Dermis microvascular lymphatic vessel endothelial cell (primary cell): Measurements from ENCODE around the gene SLC16A3. TPM values are rescaled to one million over a fixed set of nuclear protein-coding genes. Genes with fewer than 3 reads are reported as not detected.

Experiments used
- DNase-seq, 2 donors: peaks; one replicate each; pipeline versions ENCODE4 v3.0.0 to v3.0.0-alpha.2; 2010; ENCODE audit warnings: low read depth in 2 of 2
- total RNA-seq: library from RNA; depleted of rRNA; stranded (reverse); fragments of >200 nt; gene quantifications from 2 replicates; pipeline ENCODE4 v1.2.1, GENCODE V29; 2014

The SLC16A3 gene
- total RNA-seq, 1 donor from 2014 or later: 62.3 TPM

- peak in 1 of 2 donors; percentile 58 for DNase-seq
These were observed 7.5 kb downstream of the SLC16A3 start for GRCh38 chr17:82236142-82236971.

GRCh38 chr17:82237083-82237745, 8.4 kb downstream of the SLC16A3 start:
- no peak for DNase-seq

- no peak for DNase-seq
These were observed 9.1 kb downstream of the SLC16A3 start for GRCh38 chr17:82237746-82238471.

GRCh38 chr17:82238472-82239201, 9.8 kb downstream of the SLC16A3 start:
- no peak for DNase-seq

GRCh38 chr17:82239401-82239925, 10.6 kb downstream of the SLC16A3 start:
- DNase-seq: no peak

- DNase-seq: no peak
These were observed 11.2 kb downstream of the SLC16A3 start for GRCh38 chr17:82239926-82240505.

- DNase-seq: no peak
These were observed 11.8 kb downstream of the SLC16A3 start for GRCh38 chr17:82240506-82241182.

GRCh38 chr17:82241183-82241925, 12.5 kb downstream of the SLC16A3 start:
- DNase-seq: peak in 1 of 2 donors; percentile 83

- no peak for DNase-seq
These were observed 13.3 kb downstream of the SLC16A3 start for GRCh38 chr17:82241926-82242697.

- no peak for DNase-seq
These were observed 13.8 kb downstream of the SLC16A3 start for GRCh38 chr17:82242698-82242976.

- no peak for DNase-seq
These were observed 14.3 kb downstream of the SLC16A3 start for GRCh38 chr17:82242977-82243647.

- DNase-seq: no peak
These were observed 15.0 kb downstream of the SLC16A3 start for GRCh38 chr17:82243648-82244412.

GRCh38 chr17:82244413-82245133, 15.7 kb downstream of the SLC16A3 start:
- peak in 1 of 2 donors; percentile 33 for DNase-seq

GRCh38 chr17:82245134-82246039, 16.5 kb downstream of the SLC16A3 start:
- no peak for DNase-seq

GRCh38 chr17:82246040-82246364, 17.2 kb downstream of the SLC16A3 start:
- DNase-seq: no peak
